Stimulated activated CD4-positive, alpha-beta T cell treated with anti-CD3 and anti-CD28 coated beads, Interleukin-1b, Interleukin-23, amount 100 ng/mL, for 4 hours (primary cell): ENCODE results near the gene ASCL5.

Experiments used
- DNase-seq, 2 donors: peaks; one replicate each; pipeline ENCODE4 v3.0.0-alpha.2; 2020; ENCODE audit warnings: low read depth in 2 of 2

The ASCL5 gene

GRCh38 chr1:201153474-201154388 lies 26.7 kb upstream of the ASCL5 start:
- DNase-seq, result peak in 1 of 2 donors; percentile 3

GRCh38 chr1:201149400-201149799 lies 22.4 kb upstream of the ASCL5 start:
- DNase-seq, result no peak

GRCh38 chr1:201147396-201148015 lies 20.5 kb upstream of the ASCL5 start:
- no peak for DNase-seq

GRCh38 chr1:201146626-201147390 lies 19.8 kb upstream of the ASCL5 start:
- DNase-seq, result no peak

- DNase-seq, result no peak
Measured at GRCh38 chr1:201145816-201146215, 18.8 kb upstream of the ASCL5 start.

- no peak for DNase-seq
Measured at GRCh38 chr1:201145132-201145531, 18.1 kb upstream of the ASCL5 start.

GRCh38 chr1:201144701-201145100 lies 17.7 kb upstream of the ASCL5 start:
- no peak for DNase-seq

GRCh38 chr1:201143726-201144635 lies 17.0 kb upstream of the ASCL5 start:
- no peak for DNase-seq

GRCh38 chr1:201142849-201143725 lies 16.1 kb upstream of the ASCL5 start:
- no peak for DNase-seq

- no peak for DNase-seq
Measured at GRCh38 chr1:201142011-201142848, 15.2 kb upstream of the ASCL5 start.

- no peak for DNase-seq
Measured at GRCh38 chr1:201141418-201141817, 14.4 kb upstream of the ASCL5 start.

GRCh38 chr1:201140941-201141260 lies 13.9 kb upstream of the ASCL5 start:
- DNase-seq, result no peak

GRCh38 chr1:201140235-201140940 lies 13.4 kb upstream of the ASCL5 start:
- no peak for DNase-seq

GRCh38 chr1:201139756-201140155 lies 12.8 kb upstream of the ASCL5 start:
- DNase-seq, result no peak

- no peak for DNase-seq
Measured at GRCh38 chr1:201139306-201139705, 12.3 kb upstream of the ASCL5 start.

- no peak for DNase-seq
Measured at GRCh38 chr1:201138311-201138840, 11.4 kb upstream of the ASCL5 start.

- DNase-seq, result no peak
Measured at GRCh38 chr1:201137579-201138310, 10.8 kb upstream of the ASCL5 start.

GRCh38 chr1:201137024-201137392 lies 10.0 kb upstream of the ASCL5 start:
- no peak for DNase-seq
